HG03064 (cell line): Measurements from ENCODE around the gene TAPBP.
A peak's percentile ranks its signal among the peaks of the same experiment; 100 is the strongest.
"Not testable (repeated sequence)": the region's sequence is repeated elsewhere in the genome, so short reads cannot be mapped to it uniquely, and the experiment has no call there.

Source experiments
- ATAC-seq: cut with Tn5 transposase; IDR thresholded peaks from one replicate; pipeline ENCODE4 v1.9.1; 2021; ENCODE audit warnings: low read depth; ENCODE audit not compliant: unreplicated experiment

Gene TAPBP

DNA sequence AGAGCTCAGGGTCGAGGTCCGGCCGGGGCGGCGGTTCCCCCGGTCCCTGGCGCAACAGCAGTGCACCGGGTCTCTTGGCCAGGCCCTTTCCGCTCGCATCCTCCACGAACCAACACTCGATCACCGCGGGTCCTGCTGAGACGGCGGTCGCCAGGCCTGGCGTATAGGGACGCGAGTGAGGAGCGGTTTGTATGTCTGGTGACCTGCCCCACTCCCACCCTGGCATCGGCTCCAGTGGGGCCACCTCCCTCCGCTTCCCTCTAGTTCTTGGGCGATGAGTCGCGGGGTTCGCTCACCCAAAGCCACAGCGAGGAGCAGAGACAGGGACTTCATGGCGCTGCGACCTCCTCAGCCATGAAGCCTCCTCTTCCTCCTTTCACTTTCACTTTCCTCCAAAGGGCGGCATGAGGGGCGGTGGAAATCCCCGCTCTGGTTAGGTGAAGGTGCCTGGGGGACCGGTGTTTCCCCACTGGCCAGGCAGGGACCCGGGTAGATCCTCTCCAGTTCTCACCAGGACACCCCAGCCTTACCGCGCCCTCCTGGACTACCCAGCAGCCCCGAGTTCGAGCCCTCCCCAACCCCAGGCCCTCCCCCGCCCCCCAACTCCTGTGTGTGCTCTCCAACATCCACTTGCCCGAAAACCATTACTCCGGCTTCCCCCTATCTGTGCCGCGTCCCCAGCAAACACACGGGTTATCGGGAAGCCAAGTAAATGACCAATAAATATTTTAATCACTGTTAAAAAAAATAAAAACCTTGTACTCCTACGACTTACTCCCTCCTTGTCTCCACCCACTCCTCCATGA is at the start of gene TAPBP:
Gene TAPBP (minus strand): TSS at position 370 of the 806 bp plus-strand sequence. CDS start 37 bp downstream, at position 333.
- peak; percentile 30 for ATAC-seq

DNA sequence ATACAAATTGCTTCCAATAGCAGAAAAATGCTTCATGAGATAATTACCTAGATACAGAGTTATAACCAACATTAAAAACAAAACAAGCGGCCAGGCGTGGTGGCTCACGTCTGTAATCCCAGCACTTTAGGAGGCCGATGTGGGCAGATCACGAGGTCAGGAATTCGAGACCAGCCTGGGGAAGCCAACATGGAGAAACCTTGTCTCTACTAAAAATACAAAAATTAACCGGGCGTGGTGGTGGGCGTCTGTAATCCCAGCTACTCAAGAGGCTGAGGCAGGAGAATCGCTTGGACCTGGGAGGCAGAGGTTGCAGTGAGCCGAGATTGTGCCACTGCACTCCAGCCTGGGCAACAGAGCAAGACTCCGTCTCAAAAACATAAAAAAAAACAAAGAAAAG is 49.6 kb upstream of the TAPBP start:
- not testable (repeated sequence) for ATAC-seq

DNA sequence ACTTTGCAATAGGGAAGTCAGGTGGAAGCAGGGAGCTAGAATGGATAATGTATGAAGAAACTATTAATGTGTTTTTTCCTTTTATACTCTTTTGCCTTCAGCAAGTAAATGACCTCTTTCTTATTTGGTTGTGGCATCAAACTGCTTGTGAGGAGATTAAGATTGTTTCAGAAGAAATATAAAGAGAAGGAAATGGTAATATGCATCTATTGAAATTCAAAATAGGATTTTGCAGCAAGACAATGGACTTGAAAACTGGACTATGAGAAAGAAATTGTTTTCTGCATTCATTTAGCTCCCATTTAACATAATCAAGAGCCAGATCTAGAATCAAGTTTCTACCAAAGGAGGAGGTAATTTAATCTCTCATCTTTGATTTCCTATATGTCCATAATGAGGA is 45.5 kb upstream of the TAPBP start:
- no peak for ATAC-seq

DNA sequence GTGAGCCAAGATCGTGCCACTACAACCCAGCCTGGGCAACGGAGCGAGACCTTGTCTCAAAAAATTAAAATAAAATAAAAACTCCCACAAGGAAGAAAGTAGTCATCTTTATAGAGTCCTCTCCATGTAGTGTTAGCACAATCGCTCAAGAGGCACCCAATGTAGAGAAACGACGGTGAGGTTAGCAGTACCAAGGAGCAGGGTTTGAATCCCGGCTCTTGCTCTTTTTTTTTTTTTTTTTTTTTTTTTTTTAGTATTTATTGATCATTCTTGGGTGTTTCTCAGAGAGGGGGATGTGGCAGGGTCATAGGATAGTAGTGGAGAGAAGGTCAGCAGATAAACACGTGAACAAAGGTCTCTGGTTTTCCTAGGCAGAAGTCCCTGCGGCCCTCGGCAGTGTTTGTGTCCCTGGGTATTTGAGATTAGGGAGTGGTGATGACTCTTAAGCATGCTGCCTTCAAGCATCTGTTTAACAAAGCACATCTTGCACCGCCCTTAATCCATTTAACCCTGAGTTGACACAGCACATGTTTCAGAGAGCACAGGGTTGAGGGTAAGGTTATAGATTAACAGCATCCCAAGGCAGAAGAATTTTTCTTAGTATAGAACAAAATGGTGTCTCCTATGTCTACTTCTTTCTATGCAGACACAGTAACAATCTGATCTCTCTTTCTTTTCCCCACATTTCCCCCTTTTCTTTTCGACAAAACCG is 43.4 kb upstream of the TAPBP start:
- not testable (repeated sequence) for ATAC-seq

DNA sequence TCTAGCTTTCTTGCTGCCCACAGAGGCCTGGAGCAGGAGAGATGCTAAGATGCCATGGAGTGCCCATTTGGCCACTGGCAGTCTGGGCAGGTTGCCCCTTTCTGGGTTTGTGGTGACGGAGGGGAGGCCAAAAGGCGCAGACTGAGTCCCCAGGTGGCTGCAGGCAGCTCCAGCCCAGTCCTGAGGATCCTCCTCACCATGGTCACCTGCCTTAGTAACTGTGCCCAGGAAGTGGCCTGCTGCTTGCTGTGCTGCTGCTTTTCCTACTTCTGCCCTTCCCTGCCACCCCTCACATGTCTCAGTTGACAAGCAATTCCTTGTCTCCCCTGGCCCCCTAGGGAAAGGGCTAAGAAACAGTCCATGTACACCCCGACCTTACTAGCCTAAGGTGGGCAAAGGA is 42.4 kb upstream of the TAPBP start:
- no peak for ATAC-seq

DNA sequence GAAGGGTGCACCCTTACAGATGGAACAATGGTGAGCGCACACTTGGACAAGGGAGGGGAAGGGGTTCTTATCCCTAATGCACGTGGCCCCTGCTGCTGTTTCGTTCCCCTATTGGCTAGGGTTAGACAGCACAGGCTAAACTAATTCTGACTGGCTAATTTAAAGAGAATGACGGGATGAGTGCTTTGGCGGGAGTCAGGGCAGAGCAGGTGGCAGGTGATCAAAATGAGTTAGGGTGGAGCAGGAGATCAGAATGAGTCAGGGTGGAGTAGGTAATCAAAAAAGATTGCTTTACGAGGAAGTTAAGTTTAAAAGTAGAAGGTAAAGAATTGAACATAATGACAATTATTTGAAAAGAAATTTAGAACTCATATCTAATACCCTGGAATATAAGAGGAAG is 42.0 kb upstream of the TAPBP start:
- ATAC-seq, result not testable (repeated sequence)

DNA sequence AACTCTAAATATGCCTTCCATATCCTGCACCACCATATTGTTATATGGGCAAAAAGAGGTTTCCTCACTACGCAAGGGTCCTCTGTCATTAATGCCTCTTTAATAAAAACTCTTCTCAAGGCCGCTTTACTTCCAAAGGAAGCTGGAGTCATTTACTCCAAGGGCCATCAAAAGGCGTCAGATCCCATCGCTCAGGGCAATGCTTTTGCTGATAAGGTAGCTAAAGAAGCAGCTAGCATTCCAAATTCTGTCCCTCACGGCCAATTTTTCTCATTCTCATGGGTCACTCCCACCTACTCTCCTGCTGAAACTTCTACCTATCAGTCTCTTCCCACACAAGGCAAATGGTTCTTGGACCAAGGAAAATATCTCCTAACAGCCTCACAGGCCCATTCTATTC is 33.9 kb upstream of the TAPBP start:
- no peak for ATAC-seq

DNA sequence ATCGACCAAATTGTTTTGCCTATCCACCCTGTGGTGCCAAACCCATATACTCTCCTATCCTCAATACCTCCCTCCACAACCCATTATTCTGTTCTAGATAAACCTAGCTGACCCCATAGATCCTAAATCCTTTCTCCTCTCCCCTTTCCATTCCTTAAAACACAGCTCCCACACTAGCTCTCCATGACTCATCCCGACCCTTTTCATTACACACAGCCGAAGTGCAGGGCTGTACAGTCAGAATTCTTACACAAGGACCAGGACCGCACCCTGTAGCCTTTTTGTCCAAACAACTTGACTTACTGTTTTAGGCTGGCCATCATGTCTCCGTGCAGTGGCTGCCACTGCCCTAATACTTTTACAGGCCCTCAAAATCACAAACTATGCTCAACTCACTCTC is 33.1 kb upstream of the TAPBP start:
- not testable (repeated sequence) for ATAC-seq

DNA sequence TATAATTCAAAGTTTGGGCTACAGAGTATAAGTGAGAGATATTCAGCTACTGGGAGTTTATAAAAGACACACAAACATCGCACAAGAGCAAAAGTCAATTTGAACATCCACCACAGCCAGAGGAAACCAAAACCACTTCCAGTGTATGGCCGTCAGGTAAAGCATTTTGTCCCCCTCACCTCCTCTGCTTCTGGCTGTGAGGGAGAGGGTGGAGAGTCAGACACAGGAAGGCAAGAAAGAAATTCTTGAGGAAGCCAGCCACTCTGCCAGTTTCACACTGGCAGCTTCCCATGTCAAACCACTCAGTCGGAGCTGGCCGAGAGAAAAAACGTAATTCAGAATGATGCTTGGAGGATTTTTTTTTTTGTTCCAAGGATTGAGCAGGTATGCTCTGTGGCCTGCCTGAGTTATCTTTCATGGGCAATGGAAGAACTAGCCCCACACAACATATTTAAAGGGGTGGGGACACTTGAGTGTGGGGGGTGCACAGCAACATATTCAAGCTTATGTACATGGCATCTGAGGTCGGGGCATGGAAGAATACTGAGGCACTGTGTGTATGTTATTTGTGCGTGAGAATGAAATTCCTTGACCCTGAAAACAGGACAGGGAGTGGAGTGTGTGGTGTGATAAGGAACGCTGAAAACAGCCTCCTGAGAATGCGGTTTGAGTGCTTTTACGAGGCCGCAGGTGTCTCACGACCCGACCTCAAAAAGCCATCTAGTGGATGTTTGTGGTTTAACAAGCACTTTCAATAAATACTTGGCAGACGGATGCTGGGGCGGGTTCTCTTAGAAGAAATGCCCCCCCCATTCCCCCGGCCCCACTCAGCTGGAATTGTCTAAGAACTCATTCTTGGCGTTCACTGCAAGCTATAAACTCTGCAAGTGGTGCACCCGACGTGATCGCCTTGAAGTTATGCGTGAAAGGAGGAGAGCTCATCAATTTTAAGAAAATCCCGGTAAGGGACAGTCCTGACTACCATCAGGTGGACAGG is 31.1 kb upstream of the TAPBP start:
- no peak for ATAC-seq

DNA sequence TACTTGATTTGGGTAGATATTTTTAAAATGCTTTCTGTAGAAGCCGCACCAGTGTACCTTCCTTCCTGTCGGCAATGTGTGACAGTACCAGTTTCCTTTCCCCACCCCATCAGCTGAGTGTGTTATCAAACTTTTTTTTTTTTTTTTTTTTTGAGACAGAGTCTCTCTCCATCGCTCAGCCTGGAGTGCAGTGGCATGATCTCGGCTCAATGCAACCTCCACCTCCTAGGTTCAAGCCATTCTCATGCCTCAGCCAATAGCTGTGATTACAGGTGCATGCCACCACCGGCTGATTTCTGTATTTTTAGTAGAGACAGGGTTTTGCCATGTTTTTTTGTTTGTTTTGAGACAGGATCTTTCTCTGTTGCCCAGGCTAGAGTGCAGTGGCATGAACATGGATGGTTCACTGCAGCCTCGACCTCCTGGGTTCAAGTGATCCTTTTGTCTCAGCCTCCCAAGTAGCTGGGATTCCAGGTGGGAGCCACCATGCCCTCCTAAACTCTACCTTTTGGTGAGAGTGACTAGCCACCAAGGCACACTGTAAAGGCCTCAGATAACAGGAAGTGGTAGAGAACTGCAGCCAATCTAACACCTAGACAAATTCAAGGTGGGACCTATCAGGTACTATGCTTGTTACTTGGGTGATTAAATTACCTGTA is 30.2 kb upstream of the TAPBP start:
- ATAC-seq, result no peak

DNA sequence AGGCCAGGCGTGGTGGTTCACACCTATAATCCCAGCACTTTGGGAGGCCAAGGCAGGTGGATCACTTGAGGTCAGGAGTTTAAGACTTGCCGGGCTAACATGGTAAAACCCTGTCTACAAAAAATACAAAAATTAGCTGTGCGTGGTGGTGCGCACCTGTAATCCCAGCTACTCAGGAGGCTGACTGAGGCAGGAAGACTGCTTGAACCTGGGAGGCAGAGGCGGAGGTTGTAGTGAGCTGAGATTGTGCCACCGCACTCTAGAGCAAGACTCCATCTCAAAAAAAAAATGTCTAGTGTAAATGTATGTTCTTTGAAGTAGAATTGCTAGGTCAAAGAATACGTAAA is 29.7 kb upstream of the TAPBP start:
- not testable (repeated sequence) for ATAC-seq

DNA sequence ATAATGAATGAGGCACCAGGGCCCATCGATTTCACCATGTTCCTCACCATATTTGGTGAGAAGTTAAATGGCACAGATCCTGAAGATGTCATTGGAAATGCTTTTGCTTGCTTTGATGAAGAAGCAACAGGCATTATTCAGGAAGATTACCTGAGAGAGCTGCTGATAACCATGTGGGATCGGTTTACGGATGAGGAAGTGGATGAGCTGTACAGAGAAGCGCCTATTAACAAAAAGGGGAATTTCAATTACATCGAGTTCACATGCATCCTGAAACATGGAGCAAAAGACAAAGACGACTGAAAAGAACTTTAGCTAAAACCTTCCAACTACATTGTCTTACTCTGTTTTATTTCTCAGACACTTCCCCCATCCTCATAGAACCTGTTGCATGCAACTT is 25.3 kb upstream of the TAPBP start:
- no peak for ATAC-seq

DNA sequence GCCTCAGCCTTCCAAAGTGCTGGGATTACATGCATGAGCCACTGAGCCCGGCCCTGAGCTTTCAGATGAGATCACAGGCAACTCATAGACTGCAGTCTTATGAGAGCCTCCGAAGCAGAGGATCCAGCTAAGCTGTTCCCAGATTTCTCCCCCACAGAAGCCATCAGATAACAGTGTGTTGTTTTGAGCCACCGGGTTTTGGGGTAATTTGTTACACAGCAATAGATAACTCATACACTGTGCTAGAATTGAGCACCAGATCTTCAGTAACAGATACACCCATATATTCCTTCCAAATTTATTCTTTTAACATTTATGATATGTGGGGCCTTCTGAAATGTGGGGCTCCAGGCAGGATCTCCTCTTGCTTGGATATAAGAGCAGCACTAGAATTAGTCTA is 22.6 kb upstream of the TAPBP start:
- ATAC-seq, result no peak

DNA sequence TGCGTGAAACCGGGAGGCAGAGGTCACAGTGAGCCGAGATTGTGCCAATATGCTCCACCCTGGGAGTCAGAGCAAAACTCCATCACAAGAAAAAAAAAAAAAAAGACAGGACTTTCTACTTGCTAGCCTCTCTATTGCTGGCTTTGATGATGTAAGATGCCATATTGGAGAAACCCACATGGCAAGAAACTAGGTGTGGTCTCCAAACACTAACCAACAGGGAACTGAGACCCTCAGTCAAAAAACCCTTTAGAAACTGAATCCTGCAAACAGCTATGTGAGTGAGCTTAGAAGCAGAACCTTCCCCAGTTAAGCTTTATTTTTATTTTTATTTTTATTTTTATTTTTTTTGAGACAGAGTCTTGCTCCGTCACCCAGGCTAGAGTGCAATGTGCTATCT is 22.0 kb upstream of the TAPBP start:
- ATAC-seq, result no peak

DNA sequence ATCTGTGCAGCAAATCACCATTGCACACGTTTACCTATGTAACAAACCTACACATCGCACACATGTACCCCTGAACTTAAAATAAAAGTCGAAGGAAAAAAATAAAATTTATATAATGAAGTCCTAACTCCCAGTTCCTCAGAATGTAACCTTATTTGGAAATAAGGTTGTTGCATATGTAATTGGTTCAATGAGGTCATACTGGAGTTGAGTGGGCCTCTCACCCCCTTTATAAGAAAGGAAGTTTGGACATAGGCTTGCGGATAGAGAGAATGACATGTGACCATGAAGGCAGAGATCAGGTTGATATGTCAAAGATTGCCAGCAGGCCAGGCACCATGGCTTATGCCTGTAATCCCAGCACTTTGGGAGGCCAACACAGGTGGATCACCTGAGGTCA is 19.8 kb upstream of the TAPBP start:
- no peak for ATAC-seq

DNA sequence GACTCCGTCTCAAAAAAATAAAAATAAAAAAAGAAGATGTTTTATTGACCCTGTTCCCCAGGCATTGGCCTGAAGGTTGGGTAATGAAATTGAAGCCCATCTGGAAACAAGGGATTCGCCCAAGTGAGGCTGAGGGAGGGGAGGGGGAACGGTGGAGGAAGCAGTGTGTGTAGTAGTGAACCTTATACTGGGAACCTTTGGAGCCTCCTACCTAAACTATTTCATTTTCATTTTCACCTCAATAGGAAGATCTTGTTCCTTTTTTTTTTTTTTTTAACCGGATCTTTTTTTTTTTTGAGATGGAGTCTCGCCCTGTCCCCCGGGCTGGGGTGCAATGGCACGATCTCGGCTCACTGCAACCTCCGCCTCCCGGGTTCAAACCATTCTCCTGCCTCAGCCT is 16.9 kb upstream of the TAPBP start:
- ATAC-seq, result no peak

DNA sequence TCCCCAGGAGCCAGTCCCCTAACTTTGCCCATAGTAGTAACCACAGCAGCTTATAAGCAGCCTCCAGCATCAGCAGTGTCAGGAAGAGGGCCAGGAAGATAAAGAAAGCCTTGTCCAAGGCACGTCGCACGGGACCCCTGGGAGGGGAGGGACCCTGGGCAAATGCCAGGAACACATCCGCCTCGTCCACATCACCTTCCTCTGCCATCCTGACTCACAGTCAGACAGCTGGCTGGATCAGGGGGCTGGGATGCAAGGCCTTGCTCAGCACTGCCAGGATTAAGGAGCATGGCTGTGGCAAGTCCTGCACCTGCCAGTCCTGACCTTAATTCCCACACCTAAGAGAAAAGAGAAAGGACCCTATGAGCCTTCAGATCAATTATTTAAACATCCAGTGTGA is 15.2 kb upstream of the TAPBP start:
- no peak for ATAC-seq

DNA sequence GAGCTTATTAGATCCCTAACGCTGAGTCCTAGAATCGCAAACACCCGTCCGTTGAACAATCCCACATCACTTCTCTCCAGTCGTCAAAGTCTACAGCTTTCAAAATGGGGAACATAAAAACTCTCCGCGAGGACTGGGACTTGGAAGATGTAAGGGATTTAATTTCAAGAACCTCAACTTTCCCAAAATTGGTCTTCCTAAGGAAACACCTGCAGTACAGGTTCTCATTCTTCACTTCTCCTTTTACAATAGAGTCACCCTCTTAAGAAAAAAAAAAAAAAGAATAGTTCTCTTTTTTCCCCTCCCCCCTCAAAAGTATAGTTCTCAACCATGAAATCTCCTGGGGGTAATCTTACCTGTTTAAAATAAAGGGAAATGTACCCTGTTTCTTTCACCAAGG is 10.2 kb upstream of the TAPBP start:
- no peak for ATAC-seq

DNA sequence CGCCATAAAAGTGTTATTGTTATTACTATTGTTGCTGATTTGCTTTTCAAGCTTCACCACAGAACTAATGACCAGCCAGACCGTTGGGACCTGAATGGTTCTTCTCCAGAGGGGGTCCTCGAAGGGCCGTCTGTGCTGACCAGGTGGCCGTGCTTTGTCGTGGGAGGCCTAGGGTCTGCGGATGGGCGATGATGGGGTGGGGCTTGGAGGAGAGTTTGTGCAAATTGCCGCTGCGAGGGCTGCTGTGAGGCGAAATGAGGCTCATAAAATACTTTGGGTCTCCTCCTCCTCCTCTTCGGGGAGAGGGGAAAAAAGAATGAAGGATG is 9.7 kb upstream of the TAPBP start:
- ATAC-seq, result no peak

DNA sequence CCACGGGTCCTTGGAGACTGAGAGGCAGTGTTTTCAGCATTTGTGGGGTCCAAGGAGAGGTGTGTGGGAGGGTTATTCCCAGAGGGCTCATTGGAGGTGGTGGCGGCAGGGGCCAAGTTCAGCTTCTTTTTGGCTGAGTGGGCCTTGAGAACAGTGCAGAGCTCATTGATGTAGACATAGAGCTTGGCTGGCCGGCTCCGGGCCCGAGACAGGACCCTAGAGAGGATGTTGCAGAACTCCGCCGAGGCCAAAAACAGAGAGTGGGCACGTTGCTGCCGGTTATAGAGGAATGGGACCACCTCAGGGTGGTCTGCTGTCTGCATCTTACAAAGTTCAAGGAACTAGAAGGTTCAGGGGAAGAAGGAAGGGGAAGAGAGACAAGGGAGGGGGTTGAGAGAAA is 7.3 kb upstream of the TAPBP start:
- no peak for ATAC-seq
